GM03348 (cell line): ENCODE measurements around the gene LZTFL1.

Experiments used
- DNase-seq: peaks from one replicate; pipeline ENCODE4 v3.0.0; 2012; ENCODE audit warnings: low spot score

The LZTFL1 gene

DNA sequence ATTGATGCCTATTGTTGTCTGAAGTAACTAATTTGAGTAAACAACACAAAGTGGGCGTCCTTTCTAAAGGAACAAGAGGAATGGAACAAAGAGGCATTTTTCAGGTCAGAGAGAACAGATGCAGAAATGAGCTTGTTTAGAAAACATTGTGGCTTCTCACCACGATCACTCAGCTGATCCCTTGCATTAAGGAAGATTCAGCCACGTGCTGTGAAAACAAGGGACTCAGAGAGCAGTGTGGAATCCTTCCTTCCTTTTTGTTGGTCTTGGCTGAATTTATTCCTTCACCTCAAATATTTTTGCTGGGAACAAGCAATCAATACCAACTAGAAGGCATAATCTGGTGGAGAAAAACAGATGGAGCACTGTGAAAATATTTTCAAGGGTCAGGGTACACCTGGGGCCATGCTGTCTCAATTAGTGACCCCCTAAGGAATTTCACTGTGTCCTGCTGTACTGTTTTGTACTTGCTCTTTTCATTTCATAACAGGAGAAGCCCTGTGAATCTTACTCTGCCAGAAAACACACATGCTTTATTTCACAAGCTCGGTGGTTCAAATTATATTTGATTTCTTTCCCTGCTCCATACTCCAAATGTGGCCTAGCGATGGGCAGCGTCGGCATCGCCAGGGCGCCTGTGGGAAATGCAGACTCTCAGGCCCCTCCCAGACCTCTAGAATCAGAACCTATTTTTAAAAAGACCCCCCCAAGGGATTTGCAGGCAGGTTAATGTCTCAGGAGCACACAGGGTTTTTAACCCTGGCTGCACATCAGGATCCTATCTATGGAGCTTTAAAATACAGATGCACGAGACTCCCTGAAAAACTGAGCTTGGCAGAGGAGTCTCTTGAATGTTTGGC, 34.0 kb downstream of the LZTFL1 start:
- no peak for DNase-seq

DNA sequence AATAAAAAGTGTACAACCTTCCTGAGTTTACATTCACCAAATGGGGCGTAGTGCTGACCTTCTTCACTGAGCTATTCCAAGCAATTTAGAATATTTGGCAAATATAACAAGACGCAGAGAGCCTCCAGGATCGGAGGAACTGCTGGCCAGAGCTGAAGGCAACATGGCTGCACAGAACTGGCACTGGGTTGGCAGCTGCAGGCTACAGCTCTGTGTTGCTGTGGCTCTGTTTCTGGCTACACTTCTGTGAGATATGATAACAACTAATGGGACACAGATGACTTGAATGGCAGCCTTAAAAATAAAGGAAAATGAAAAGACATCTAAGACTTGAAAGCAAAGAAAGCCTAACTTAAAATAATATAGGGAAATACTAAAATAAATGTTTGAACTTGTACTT, 34.8 kb downstream of the LZTFL1 start:
- DNase-seq: no peak

DNA sequence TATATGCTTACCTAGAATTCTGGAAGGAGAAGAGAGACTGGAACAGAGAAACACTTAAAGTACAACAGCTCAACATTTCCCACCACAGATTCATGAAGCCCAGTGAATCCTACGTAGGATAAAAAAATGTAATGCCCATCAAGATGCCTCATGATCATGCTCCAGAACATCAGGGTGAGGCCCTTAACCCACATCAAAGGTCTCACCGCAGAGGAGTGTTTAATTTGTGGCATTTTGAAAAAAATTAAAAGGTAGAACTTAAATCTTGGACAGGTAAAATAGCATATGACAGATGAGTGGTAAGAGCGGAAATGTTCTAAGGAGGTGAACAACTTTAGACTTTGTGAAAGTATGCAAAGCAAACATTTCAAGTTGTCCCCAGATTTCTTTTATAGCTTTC, 35.8 kb downstream of the LZTFL1 start:
- no peak for DNase-seq

GRCh38 chr3:45803252-45803935, 38.5 kb downstream of the LZTFL1 start:
- DNase-seq: no peak

- no peak for DNase-seq
These were observed 39.8 kb downstream of the LZTFL1 start for GRCh38 chr3:45802146-45802545.

DNA sequence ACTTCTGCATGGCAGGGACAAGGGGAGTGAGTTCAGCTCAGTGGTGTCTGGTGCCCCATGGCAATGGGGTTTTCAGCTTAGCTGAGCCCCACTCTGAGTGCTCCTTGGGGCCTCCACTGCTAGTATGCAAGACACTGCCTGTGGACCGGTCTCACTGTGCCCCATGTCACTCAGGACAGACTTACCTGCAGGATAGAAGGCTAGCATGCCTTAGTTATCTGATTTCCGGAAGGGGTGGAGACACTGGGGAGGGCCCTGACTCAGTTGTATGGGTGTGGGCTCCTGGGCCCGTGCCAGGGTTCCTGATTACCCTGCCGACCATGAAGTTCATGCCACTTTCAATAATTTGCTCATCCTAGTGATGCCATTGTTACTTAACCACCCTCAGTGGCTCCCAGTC, 41.3 kb downstream of the LZTFL1 start:
- no peak for DNase-seq

- no peak for DNase-seq
These were observed 42.3 kb downstream of the LZTFL1 start for GRCh38 chr3:45799586-45799985.

DNA sequence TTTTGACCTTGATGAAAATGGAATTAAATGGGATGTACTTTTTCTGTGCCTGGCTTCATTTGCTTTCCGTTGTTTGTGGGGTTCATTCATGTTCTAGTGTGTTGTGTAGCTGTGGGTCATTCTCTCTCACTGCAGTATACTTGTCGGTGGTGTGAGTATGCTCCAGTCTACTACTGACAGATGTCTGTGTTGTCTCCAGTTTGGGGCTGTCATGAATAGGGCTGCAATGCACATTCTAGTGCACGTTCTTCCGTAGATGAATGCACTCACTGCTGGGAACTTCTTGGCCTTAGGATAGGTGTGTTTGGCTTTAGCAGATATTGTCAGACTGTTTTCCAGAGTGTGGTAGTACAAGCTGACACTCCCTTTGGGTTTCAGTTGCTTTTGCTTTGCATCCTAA, 43.9 kb downstream of the LZTFL1 start:
- no peak for DNase-seq

DNA sequence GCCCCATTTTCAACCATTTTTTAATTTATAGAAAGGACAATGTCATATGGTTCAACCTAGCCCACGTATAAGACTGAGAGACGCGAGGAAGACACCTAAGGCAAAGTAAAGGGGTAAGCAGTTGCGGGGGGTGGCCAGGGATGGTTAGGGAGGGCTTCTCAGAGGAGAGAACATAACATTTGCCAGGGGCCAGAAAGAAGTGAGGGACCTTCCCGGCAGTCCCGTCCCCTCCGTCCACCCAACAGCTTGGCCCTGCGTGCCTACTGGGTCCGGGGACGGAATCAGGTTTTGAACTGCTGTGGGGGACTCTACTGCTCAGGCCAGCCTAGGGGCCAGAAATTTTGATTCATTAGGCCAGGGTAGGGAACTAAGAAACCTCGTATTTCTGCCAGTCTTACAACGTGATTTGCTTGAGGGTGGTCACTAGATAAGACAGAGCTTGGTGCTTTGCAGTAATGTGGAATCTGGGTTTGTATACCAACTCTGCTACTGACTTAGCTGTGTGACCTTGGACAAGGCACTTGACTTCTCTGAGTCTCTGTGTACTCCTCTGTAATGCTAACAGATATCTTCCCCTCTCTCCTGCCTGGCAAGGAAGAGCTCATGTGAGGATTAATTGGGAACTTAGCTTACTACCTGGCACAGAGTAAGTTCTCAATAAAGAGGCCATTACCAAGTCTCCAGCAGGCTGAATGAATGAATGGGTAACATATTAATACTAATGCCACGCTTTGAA, 44.8 kb downstream of the LZTFL1 start:
- DNase-seq: no peak

- no peak for DNase-seq
These were observed 45.8 kb downstream of the LZTFL1 start, which contains the start of gene SLC6A20 for GRCh38 chr3:45795882-45796765. Gene SLC6A20 (minus strand): TSS chr3:45796536. CDS start chr3:45796419, 117 bp downstream.

GRCh38 chr3:45795509-45795881, 46.4 kb downstream of the LZTFL1 start:
- DNase-seq: no peak

DNA sequence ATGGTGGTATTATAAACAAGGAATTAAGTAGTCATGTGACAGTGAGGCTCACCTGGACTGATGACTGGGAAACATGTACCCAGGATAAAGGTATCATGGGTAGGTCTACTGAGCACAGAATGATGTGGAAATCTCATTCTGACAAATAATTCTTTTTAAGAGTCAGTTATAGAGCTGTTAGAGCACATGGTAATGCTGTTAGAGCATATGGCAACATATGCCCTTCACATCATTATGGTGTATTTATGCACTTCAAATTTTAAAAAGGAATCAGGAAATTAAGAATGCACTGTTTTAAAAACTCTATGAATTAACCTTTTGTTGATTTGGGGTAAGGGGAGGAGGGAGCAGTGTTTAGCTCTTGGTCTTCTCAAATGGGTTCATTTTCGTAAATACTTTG, 47.3 kb downstream of the LZTFL1 start:
- DNase-seq: no peak

- no peak for DNase-seq
These were observed 47.8 kb downstream of the LZTFL1 start for GRCh38 chr3:45794177-45794560.

- no peak for DNase-seq
These were observed 48.3 kb downstream of the LZTFL1 start for GRCh38 chr3:45793482-45794176.

DNA sequence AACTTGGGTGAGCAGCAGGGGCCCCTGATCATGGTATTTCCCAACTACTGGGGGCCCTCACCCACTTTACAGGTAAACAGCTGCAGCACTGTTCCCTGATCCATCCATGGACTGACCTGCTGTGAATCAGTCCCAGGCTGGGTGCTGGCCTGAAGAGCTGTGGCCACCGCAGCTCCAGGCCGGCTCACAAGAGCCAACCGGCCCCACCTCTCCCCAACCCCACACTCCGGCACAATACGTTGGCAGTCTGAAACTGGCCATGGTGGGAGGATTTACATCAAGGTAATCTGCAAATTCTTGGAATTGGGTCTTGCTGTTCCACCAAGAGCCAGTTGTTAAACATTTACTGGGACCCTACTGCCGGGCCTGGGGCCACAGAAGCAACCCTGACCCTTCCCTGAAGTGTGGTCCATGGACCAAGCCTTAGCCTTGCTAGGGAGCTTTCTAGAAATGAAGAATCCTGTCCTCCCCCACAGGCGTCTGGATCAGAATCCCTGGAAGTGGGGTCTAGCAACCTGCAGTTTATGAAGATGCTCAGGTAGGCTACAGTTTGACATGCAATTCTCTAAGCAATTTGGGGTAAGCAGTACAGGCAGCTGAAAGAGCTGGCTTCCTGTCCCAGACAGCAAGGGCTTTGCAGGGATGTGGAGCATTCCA, 49.3 kb downstream of the LZTFL1 start:
- no peak for DNase-seq

GRCh38 chr3:45792036-45792435, 49.9 kb downstream of the LZTFL1 start:
- no peak for DNase-seq

DNA sequence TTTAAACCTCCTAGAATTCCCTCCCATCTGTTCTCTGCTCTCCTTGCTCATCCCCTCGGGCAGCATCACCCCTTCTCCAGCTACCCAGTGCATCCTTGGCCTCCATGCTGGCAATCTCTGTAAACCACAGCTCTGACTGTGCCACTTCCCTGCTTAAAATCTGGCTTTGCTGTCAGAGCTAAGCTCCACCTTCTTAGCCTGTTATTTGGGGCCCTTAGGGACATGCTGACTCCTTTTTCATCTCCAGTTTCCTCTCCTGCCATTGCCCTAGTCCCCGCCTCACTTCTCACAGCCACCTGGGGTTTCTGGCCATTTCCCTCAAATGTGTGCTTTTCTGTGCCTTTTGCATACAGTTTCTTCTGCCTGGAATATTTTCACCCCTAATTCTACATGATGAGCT, 51.3 kb downstream of the LZTFL1 start:
- no peak for DNase-seq

- DNase-seq: no peak
These were observed 52.6 kb downstream of the LZTFL1 start for GRCh38 chr3:45789235-45789812.

GRCh38 chr3:45787551-45787950, 54.4 kb downstream of the LZTFL1 start:
- no peak for DNase-seq

- no peak for DNase-seq
These were observed 55.0 kb downstream of the LZTFL1 start for GRCh38 chr3:45786801-45787495.
